GM12891 (cell line): Measurements from ENCODE around the gene DDX23.

ENCODE experiments used
- DNase-seq: peaks from one replicate; pipeline ENCODE4 v3.0.0; 2011; ENCODE audit warnings: low spot score; ENCODE audit not compliant: insufficient read length
- FAIRE-seq: peaks from 2 replicates; lab custom pipeline; 2011; peaks lifted over from hg19 to GRCh38; lab: Jason Lieb, UNC
- PAX5 ChIP-seq: IDR thresholded peaks from 2 replicates; pipeline ENCODE4 v1.6.1; 2011; ENCODE audit warnings: low read length, moderate library complexity, mild to moderate bottlenecking; ENCODE audit not compliant: insufficient read depth, severe bottlenecking
- POLR2A ChIP-seq: IDR thresholded peaks from 2 replicates; pipeline ENCODE4 v1.6.1; 2011; ENCODE audit warnings: low read depth, low read length, control low read depth
- POLR2AphosphoS5 ChIP-seq: IDR thresholded peaks from 2 replicates; pipeline ENCODE4 v1.6.1; 2011; ENCODE audit warnings: low read depth, low read length, control low read depth
- POU2F2 ChIP-seq: IDR thresholded peaks from 2 replicates; pipeline ENCODE4 v1.6.1; 2011; ENCODE audit warnings: low read depth, mild to moderate bottlenecking, control low read depth, low read length, moderate library complexity
- SPI1 ChIP-seq: IDR thresholded peaks from 2 replicates; pipeline ENCODE4 v1.6.1; 2011; ENCODE audit warnings: low read depth, low read length, control low read depth
- TAF1 ChIP-seq: IDR thresholded peaks from 2 replicates; pipeline ENCODE4 v1.6.1; 2011; ENCODE audit warnings: low read depth, low read length, control low read depth

The DDX23 gene

DNA sequence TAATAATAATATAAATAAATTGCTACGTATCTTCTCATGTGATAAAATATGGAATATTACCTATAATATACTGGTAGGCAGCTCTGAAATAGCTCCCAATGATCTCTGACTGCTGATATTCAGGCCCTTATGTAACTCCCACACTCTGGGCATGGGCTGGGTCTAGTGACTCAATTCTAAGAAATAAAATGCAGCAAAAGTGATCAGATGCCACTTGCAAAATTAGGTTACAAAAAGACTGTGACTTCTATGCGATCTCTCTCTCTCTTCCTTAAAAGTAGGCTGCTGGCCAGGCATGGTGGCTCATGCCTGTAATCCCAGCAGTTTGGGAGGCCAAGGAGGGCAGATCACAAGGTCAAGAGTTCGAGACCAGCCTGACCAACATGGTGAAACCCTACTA lies 44.0 kb downstream of the DDX23 start:
- TF ChIP-seq PAX5 (no peak), POU2F2 (no peak), POLR2A (no peak), POLR2AphosphoS5 (no peak), SPI1 (no peak), TAF1 (no peak)
- no peak for DNase-seq
- FAIRE-seq: no peak

DNA sequence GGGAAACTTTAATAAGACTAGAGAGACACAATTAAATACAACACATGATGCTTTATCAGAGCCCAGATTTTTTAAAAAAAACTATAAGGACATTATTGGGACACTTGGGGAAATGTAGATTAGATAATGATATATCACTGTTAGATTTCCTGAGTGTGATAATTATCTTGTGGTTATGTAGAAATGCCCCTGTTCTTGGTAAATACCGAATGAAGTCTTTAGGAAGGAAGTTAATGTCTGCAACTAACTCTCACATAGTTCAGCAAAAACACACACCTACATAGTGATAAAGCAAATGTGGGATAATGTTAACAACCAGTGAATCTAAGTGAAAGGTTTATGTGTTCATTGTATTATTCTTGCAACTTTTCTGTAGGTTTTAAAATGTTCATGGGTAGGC lies 48.3 kb downstream of the DDX23 start:
- FAIRE-seq (peak; percentile 56), DNase-seq (no peak)
- no peak for TF ChIP-seq POU2F2
- TF ChIP-seq PAX5: no peak
- TF ChIP-seq POLR2AphosphoS5: no peak
- no peak for TF ChIP-seq SPI1
- no peak for TF ChIP-seq POLR2A
- TF ChIP-seq TAF1: no peak

DNA sequence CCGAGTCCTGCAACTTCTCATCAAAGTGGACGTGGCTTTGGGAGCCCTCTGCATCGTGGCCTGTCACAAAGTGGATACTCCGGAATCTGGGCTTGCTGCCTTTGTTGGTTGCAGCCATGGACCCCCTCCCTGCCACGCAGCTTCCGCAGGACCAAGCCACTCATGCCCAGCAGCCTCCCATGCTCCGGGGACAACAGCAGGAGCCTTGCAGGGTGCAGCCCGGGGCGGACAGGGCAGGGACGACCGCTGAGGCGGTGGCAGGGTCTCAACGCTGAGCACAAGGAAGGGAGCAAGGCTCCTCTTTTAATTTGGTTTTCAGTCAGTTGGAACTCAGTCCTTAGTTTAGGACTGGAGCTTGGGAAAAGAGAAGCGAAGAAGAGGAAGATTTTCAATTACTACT lies 51.0 kb downstream of the DDX23 start:
- FAIRE-seq (no peak), DNase-seq (no peak)
- TF ChIP-seq POLR2AphosphoS5: no peak
- no peak for TF ChIP-seq SPI1
- TF ChIP-seq TAF1: no peak
- no peak for TF ChIP-seq POU2F2
- TF ChIP-seq POLR2A: no peak
- no peak for TF ChIP-seq PAX5

DNA sequence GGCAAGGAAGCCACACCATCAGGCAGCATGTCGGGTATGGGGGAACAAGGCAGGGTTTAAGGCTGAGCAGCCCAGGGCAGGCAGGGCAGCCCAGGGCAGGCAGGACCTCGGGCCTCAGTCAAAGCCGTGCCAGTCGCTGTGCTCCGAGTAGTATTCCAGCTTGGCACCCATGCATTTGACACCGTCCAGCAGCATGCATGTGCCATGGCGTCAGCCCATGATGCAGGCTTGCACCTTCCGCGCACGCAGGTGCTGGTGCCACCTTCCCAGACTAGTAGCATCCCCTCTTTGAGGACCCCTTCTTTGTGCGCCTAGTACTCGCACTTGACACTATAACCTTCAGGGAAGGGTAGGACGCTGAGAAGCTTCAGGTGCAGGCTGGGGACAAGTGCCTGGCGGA lies 51.5 kb downstream of the DDX23 start:
- no peak for TF ChIP-seq POU2F2
- no peak for TF ChIP-seq POLR2A
- TF ChIP-seq PAX5: no peak
- TF ChIP-seq TAF1: no peak
- TF ChIP-seq POLR2AphosphoS5: no peak
- TF ChIP-seq SPI1: no peak
- DNase-seq: no peak
- no peak for FAIRE-seq

DNA sequence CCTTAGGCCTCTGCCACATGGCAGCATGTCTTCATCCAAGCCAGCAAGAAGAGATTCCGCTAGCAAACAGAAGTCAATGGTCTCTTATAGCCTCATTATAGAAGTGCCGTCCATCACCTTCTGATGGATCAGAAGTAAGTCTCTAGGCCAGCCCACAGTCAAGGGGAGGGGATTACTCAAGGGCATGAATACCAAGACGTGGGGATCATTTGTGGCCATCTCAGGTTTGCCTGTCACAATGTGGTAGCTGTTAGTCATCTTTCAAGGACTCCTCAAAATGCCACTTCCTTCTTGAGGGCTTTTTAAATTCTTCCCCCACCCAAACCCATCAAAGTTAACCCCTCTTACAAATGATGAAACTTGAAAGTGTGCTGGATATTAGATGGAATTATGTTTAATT lies 55.0 kb downstream of the DDX23 start:
- DNase-seq (no peak), FAIRE-seq (no peak)
- TF ChIP-seq TAF1: no peak
- TF ChIP-seq POU2F2: no peak
- no peak for TF ChIP-seq POLR2AphosphoS5
- no peak for TF ChIP-seq SPI1
- no peak for TF ChIP-seq PAX5
- no peak for TF ChIP-seq POLR2A

DNA sequence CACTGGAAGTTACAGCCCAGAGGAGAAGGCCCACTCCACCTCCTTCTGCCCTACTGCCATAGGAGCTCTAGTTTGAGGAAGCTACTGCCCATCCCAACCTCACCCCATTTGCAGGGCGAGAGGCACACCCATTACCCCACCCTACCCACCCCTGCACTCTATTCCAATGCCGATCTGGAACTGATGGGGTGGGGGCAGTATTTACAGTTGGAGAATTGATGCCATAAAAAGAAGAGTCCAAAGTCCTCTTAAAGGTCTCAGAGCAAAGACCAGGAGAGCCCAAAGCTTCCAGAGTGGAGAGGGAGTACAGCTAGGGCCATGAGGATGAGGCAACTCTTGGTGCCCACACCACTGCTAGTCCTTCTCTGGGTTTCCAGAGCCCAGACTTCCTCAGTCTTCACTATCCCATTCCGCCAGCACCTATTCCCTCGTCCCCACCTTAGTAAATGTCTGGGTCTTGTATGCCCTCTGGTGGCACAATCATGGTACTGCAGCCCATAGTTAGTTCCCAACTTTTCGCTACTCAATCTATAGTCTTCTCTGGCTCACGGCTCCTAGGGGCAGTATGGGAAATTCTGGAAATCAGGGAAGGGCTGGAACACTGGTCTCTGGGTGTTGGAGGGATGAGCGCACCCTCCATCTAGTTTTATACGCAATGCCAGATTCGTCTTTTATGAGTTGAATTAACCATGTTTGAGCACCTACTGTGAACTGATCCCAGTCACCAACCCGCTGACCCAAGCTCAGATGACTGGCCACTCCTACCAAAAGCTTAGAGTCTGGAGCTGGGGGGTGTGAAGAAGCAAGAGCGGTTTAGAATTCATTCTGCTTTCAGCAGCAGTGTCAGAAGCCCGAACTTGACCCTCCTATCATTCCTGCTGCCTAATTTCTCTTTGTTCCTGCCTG lies 56.2 kb downstream of the DDX23 start:
- TF ChIP-seq POLR2A: no peak
- TF ChIP-seq PAX5: no peak
- TF ChIP-seq SPI1: no peak
- TF ChIP-seq POLR2AphosphoS5: no peak
- TF ChIP-seq POU2F2: no peak
- TF ChIP-seq TAF1: no peak
- peak; percentile 94 for FAIRE-seq
- peak; percentile 55 for DNase-seq

DNA sequence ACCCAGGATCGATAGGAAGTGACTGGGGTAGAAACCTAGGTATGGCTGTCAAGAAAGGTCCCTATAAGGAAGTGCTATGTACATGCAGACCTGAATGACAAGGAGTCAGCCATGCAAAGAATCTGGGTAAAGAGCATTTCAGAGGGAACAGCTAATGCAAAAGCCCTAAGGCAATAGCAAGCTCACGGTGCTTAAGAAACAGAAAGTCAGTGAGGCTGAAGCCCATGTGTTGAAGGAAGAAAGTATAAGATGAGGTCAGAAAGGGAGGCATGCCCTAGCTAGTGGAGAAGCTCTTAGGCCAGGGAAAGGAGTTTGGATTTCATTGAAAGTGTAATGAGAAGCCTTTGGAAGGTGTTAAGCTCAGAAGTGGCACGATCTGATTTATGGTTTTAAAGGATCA lies 57.1 kb downstream of the DDX23 start:
- DNase-seq (no peak), FAIRE-seq (no peak)
- TF ChIP-seq PAX5 (no peak), POLR2AphosphoS5 (no peak), TAF1 (no peak), POU2F2 (no peak), SPI1 (no peak), POLR2A (no peak)

DNA sequence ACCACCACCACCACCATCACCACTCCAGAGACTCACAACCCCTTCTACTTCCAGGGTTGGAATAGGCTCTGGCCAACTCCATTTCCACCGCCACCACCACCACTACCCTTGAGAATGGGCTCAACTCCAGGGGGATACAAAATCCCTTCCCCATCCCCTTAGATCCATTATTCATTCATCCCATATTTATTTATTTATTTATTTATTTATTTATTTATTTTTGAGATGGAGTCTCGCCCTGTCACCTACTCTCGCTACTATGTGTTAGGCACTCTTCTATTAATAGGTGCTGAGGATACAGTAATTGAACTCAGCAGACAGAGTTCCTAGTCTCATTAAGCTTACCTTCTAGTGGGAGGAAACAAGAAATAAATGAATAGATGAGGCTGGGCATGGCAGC lies 58.3 kb downstream of the DDX23 start:
- DNase-seq (no peak), FAIRE-seq (no peak)
- no peak for TF ChIP-seq PAX5
- no peak for TF ChIP-seq POLR2AphosphoS5
- no peak for TF ChIP-seq SPI1
- TF ChIP-seq POU2F2: no peak
- no peak for TF ChIP-seq TAF1
- TF ChIP-seq POLR2A: no peak

DNA sequence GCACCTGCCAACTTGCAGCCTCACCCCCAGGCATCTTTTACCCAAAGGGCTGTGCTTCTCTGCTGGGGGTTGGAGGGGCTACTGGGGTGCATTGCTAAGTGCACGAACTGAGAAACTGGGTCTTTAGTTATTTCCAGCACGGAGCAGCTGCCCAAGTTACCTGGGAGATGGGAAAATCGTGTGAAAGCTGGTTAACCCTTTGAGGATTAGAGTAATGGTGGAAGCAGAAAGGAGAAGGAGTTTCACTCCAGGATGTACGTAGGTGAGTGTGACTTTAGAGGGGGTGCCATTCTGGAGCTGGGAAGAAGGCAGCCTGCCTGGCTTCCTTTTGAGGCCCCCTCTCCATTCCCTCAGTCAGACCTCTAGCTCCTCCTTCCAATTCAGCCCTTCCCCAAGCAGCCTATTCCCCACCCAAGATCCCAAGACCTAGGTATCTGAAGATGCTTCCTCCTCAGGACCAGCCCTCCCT lies 62.1 kb downstream of the DDX23 start:
- FAIRE-seq: no peak
- TF ChIP-seq POLR2AphosphoS5 (no peak), PAX5 (no peak), SPI1 (no peak), TAF1 (no peak), POLR2A (no peak), POU2F2 (no peak)
- no peak for DNase-seq

DNA sequence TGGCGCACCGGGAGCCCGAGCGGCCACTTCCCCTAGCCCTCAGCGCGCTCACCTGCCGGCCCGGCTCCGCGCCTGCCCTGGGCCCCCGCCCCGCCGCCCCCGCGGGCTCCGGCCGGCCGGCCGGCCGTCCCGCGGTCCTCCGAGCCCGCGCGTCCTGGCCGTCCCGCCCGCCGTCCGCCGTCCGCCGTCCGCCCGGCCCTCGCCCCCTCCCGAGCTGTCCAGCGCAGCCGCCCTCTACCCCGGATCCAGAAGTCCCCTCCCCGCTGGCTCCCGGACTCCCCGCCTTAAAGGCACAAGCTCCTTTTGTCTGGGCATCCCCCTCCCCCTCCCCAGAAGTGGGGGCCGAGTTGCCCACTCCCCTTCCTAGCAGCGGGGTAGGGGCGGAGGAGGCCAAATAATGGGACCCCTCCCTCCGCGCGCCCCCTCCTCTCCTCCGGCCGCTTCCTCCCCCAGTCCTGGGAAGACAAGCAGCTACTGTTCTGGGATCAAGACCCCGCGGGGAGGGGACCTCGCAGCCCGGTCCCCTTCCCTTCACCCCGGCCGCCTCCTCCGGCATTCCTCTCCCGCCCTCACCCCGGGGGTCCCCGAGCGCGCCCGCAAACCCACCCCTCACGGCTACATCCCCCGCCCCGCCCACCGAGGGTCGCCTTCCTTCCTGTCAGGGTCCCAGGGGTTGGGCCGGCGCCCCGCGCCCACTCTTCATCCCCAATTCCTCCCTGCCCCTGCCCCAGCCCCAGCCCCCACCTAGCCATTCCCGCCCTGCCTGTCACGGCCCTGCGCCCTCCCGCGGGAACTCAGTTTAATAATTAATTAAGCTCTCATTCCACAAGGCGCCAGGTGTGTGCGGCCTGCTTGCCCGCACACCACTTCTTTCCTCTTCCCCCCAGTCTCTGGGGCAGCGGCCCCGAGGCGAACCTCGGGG lies 62.8 kb downstream of the DDX23 start, which contains the start of gene ADCY6:
TSS of gene ADCY6 (minus strand) at position 236 of the 922 bp plus-strand sequence. CDS start 5,655 bp downstream, outside the sequence.
- FAIRE-seq (no peak), DNase-seq (no peak)
- no peak for TF ChIP-seq POLR2AphosphoS5
